COLO829 (cell line): ENCODE results near the gene SEC16B.

Experiments
- DNase-seq: peaks from one replicate; pipeline ENCODE4 v3.0.0; 2012; ENCODE audit warnings: low spot score

SEC16B gene

GRCh38 chr1:177976596-177976995 lies 6.7 kb upstream of the SEC16B start:
- no peak for DNase-seq

DNA sequence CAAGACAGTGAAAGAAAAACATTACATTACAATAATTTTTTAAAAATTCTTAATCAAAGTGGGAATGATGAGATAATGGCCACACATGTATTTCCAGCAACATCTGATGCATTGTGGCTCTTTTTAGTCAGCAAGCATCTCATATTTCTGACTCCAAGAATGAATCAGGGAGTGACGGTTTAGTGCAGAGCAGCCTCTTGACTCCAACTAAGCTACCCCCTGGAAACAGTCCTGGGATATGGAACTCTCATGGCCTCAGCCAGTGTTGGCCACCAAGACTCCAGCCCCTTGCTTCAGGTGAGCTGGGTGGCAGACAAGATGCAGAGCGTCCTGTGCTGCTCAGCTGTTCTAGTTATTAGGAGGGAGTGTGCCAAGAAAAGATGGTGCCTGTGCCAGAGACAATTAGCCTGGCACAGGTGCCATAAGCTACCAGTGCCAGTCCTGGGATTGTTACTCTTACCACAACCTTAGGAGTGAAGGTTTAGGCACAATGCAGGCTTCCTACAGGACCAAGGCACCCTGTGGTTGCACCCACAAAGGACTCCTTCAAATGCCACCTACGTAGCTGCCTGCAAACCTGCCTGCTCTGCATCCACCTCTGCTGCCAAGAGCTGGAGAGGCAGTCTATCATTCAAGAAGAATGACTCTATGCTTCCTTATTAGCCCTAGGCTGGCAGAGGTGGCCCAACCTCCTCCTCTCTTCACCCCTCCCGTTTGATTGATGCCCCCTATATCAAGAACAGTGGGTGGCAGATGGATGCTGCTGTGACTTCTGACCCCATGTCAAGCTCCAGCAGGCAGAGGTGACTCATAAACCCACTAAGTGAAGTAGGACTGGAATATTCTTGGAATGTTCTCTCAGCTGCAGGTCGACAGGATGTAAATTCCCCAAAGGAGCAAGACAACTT lies 6.0 kb upstream of the SEC16B start:
- DNase-seq, result no peak

- DNase-seq, result no peak
Observed at GRCh38 chr1:177973585-177973984, 3.7 kb upstream of the SEC16B start.

DNA sequence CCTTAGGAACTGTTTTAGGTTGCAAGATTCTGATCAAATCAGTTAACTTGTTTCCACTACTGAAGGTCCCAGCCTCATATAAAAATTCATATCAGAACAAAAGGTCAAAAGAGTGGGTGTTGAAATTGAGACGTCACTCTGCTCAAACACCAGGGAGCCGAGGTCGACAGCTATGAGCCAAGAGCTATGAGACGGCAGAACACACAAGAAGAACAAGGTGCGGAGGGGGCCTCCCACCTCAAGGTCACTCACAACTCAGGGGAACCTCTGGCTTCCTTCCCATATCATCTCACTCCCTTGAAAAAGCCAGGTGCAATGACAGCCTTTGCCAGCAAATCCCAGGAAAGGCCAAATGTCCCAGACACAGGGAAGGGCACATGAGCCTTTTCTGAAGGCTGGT lies 749 bp downstream of the SEC16B start:
- DNase-seq, result no peak

DNA sequence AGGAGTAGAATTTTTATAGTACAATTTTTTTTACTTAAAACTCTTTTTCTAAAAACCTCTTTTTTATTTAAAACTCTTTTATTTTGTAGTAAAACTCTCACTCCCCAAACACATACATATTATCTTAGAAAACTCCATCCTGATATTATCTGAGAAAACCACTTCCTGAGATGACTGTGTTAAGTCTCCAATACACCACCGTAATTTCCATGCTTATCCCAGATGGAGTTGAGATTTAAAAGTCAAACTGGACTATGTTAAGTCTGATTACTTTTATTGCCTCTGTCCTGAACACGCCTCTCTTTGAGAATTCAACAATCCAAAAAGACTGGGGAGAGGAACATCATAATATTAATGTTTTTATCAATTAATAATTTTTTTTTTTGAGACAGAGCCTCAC lies 3.7 kb downstream of the SEC16B start:
- no peak for DNase-seq

DNA sequence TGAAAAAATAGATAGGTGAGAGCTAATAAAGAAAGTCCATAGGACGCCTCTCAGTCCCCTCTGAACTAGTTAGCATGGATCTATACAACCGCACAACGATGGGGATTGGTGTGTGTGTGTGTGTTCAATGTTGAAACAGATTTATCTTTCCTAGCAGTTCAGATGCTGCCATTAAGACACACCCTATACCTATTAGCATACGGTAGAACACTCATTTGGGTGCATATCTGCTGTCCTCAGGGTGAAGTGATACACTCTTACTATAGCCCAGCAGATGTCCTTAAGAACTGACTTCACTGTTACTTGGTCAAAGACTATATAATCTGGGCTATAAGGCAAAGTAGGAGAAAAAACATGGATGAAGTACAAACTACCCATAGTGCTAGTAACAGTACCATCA lies 4.6 kb downstream of the SEC16B start:
- DNase-seq, result no peak

DNA sequence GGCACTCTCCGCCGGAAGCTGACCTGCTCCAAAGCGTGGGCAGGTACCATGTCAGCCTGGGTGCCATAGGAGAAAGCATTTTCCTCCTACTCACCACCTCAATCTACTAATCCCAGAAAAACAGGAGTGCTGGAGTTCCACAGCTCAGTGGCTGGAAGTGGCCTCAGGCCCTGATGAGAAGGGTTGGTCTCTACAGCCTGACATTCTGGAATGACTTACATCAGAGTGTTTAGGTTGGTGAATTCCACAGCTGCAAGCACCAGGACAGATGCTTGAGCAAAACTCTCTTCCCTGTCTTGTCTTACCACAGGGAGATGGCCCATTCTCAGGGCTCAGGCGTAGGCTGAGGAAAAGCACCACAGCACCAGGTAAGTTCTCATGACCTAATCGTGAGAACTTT lies 5.5 kb downstream of the SEC16B start:
- DNase-seq, result no peak

DNA sequence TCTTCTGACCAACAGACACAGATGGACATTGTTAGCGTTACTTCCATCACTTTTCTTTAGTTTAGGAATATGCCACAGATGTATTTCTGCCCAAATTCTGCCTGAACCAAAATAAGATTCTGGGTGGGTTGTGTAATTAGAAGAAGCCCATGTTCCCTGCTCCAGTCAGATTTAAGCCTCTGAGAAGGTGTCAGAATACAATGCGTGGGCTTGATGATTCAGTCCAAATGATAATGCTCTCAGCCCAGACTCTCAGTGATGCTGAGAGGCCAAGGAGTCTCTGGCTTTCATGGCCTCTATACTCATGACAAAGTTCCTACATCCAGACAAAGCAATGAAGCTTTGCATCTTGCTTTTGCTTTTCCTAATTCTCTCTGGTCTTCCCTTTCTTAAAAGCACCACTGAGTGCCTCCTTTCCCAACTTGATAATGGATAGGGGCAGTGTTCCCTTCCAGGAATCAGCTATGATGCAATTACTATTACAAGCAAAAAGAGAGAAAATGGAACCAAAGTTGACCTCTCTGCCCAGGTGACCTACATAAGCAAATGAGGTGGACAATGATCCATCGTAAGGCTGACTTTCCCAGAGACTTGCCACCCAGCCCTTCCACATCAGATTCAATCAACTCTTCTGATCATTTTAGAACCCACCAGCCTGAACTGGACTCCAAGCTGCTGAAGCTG lies 8.8 kb downstream of the SEC16B start:
- DNase-seq, result no peak

DNA sequence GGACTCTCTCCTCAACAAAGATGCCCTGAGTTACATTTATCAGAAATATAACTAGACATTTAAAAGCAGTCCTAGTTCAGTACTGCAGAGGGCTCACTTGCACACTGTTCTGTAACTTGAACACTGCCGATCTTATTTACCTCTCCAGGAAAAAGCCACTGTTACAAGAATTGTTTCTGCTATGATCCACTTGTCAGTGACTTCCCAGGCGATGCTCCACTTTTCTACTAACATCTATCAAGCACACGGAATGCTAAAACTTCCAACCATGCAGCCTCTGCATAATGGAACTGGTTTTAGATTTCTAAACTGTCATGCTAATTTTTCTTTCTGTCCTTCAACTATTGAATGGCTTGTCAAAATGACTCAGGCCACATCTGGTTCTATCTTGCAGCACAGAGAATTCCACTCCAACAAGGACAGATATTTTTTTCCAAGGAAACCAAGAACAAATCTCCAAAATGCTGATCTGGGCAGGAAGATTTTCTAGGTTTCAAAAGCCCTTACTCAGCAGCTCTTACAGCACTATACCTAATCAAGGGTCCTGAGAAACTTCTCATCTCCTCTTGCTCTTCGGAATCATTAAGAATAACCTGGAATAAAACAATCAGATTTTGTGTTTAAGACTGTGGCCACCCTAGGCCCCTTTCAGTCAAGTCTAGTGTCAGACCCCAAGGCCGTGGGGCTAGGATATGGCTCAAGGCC lies 9.9 kb downstream of the SEC16B start:
- peak; percentile 50 for DNase-seq

DNA sequence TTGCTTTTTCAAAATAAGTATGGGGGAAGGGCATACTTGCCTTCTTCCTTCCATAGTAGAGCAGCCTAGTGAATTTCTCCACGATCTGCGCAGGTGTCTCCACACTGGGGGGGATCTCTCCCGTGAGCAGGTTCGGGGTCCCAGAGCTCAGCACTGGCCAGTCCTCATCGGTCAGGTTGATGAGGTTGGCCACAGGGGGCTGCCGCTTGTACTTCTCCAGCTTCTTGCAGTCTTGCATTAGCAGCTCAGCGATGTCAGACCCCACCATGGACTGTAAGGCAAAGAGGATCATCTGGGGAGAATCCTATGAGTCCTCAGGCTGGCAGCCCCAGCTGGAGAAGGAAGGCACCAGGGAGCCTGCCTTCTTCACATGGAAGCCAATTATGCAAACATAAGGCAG lies 11.8 kb downstream of the SEC16B start:
- no peak for DNase-seq

GRCh38 chr1:177954076-177954475 lies 15.8 kb downstream of the SEC16B start:
- no peak for DNase-seq

DNA sequence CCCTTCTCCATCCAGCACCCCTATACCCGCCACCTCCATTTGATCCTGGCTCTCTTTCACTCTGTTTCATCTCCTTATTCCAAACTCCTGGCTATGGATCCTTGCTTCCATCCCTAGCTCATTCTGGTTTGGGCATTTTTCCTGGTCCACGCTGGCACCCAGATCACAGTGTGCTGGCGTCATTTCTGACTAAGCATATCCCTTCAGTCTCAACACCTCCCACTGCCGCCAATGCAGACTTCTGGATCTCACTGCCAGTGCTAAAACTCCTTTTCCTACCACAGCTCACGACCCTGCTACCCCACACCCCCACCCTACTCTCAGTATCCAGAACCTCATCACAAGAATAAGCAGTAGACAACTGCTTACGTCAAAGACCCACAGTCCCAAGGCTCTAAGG lies 16.3 kb downstream of the SEC16B start:
- DNase-seq, result no peak

- DNase-seq, result no peak
Observed at GRCh38 chr1:177952691-177953090, 17.2 kb downstream of the SEC16B start.

GRCh38 chr1:177952249-177952648 lies 17.6 kb downstream of the SEC16B start:
- no peak for DNase-seq

GRCh38 chr1:177950506-177950905 lies 19.4 kb downstream of the SEC16B start:
- no peak for DNase-seq

- DNase-seq, result peak; percentile 81
Observed at GRCh38 chr1:177948336-177948972, 21.4 kb downstream of the SEC16B start.

- no peak for DNase-seq
Observed at GRCh38 chr1:177947623-177948022, 22.2 kb downstream of the SEC16B start.

- peak; percentile 71 for DNase-seq
Observed at GRCh38 chr1:177945943-177946650, 23.8 kb downstream of the SEC16B start.

GRCh38 chr1:177944016-177944949 lies 25.6 kb downstream of the SEC16B start:
- no peak for DNase-seq

DNA sequence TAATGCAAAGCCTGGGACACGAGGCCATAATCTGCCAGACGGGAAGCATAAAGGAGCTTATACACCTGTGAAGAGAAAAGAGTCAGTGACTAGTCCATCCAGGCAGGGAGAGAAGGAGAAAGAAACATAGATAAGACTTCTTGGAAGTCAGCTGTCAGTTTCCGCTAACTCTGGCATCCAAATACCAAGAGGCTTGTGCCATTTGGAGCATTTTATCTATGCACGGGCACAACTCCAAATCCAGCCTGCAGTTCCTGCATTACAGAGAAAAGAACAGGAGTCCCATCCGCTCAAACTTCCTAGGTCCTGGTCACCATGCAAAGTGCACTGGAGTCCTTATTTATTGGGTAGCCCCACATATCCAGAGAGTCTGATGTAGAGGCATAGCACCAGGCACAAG lies 27.9 kb downstream of the SEC16B start:
- no peak for DNase-seq

DNA sequence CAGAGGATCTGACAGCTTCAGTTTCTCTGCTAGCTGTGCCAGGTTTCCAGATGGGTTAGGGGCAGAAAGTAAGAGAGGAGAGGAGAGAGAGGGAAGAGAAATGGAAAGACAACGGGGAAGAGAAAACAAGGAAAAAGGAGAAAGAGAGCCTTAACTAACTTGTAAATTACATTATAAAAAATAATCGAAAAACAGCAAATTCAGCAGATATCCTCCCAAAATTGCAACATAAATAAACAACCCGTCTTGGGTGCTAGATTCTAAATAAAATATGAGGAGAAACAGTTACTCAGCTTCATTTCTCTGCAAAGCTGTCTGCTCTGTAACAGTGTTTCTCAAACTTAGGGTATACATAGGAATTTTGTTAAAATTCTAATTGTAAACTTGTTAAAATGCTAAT lies 29.2 kb downstream of the SEC16B start:
- no peak for DNase-seq
